ENCODE results near the gene DDA1. TPM values are rescaled to one million over a fixed set of nuclear protein-coding genes. Genes with fewer than 3 reads are reported as not detected.

DDA1 gene
- total RNA-seq, 2 donors from 2014 or later, result 9.6 to 18.6 TPM

DNA sequence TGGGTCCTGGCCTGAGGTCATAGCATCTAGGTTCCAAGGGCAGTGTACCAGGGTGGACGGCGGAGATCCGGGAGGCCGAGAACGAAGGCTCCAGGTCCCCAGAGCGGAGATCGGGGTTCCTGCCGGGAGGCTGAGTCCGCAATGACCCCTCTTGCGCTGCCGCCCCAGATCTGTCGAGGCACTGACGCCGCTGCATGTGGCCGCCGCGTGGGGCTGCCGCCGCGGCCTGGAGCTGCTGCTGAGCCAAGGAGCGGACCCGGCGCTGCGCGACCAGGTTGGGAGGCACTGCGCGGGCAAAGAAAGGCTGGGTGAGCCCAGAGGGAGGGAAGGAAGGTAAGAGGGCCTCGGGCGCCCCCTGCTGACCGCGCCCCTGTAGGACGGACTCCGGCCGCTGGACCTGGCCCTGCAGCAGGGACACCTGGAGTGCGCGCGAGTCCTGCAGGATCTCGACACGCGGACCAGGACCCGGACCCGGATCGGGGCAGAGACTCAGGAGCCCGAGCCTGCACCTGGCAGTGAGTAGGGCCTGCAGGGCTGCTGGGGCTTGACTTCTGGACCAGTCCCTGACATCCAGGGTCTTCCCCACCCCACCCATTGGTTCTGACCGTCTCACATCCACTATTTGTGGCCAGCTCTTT is 26.8 kb upstream of the DDA1 start:
- TF ChIP-seq CTCF (IDR thresholded peaks at IDR 0.05) (peak; percentile 91 to 95 (median 92)), POLR2AphosphoS5 (IDR thresholded peaks at IDR 0.05) (peak; percentile 67), POLR2A (IDR thresholded peaks at IDR 0.05) (no peak)
- intact Hi-C loops (cut with DNase I), result loop anchor here (5.0 kb wide), 2 partner anchors 75 to 215 kb away; no protein-coding TSS in a partner anchor
- H3K27me3 ChIP-seq (replicated peaks; ENCODE audit: insufficient read depth), result no peaks in the 10 kb centered on the region
- H3K9me3 ChIP-seq, result no peaks in the 10 kb centered on the region
- H3K27ac ChIP-seq, result no peak overlapping the region
- peak; percentile 79 for DNase-seq (ENCODE audit: low spot score)
- peaks cover 6% of the 10 kb centered on the region for H3K4me1 ChIP-seq (replicated peaks)
- WGBS, result 4% methylated on average over 36 of the region's 45 CpGs
- H3K4me3 ChIP-seq, result peak overlapping the region in 1 of 2 donors; percentile 12
- no peaks in the 10 kb centered on the region for H3K36me3 ChIP-seq

GRCh38 chr19:17283504-17283996 is 25.8 kb upstream of the DDA1 start:
- WGBS, result 92% methylated on average over 7 of the region's 7 CpGs
- no peaks in the 10 kb centered on the region for H3K36me3 ChIP-seq
- TF ChIP-seq POLR2A (IDR thresholded peaks at IDR 0.05), result no peak
- no peak for TF ChIP-seq CTCF (IDR thresholded peaks at IDR 0.05)
- TF ChIP-seq POLR2AphosphoS5 (IDR thresholded peaks at IDR 0.05), result no peak
- intact Hi-C loops (cut with DNase I), result loop anchor here (5.0 kb wide), 2 partner anchors 76 to 216 kb away; no protein-coding TSS in a partner anchor
- DNase-seq (ENCODE audit: low spot score), result no peak
- no peaks in the 10 kb centered on the region for H3K9me3 ChIP-seq
- H3K27me3 ChIP-seq (replicated peaks; ENCODE audit: insufficient read depth), result no peaks in the 10 kb centered on the region
- H3K4me1 ChIP-seq (replicated peaks), result peaks cover 6% of the 10 kb centered on the region
- H3K4me3 ChIP-seq, result no peak overlapping the region
- H3K27ac ChIP-seq, result no peak overlapping the region

GRCh38 chr19:17285415-17286135 is 23.8 kb upstream of the DDA1 start:
- H3K9me3 ChIP-seq, result no peaks in the 10 kb centered on the region
- TF ChIP-seq CTCF (IDR thresholded peaks at IDR 0.05) (no peak), POLR2A (IDR thresholded peaks at IDR 0.05) (no peak), POLR2AphosphoS5 (IDR thresholded peaks at IDR 0.05) (no peak)
- H3K4me1 ChIP-seq (replicated peaks), result peaks cover 6% of the 10 kb centered on the region
- no peak overlapping the region for H3K4me3 ChIP-seq
- H3K36me3 ChIP-seq, result no peaks in the 10 kb centered on the region
- no peaks in the 10 kb centered on the region for H3K27me3 ChIP-seq (replicated peaks; ENCODE audit: insufficient read depth)
- intact Hi-C loops (cut with DNase I), result no loop called here
- H3K27ac ChIP-seq, result no peak overlapping the region
- WGBS, result 89% methylated on average over 18 of the region's 18 CpGs
- DNase-seq (ENCODE audit: low spot score), result no peak

- WGBS, result 95% methylated on average over 11 of the region's 11 CpGs
- intact Hi-C loops (cut with DNase I), result no loop called here
- Histone ChIP-seq H3K4me3 (no peak overlapping the region), H3K27me3 (replicated peaks; ENCODE audit: insufficient read depth) (no peaks in the 10 kb centered on the region), H3K36me3 (no peaks in the 10 kb centered on the region), H3K27ac (no peak overlapping the region), H3K9me3 (no peaks in the 10 kb centered on the region), H3K4me1 (replicated peaks) (peaks cover 6% of the 10 kb centered on the region)
- no peak for DNase-seq (ENCODE audit: low spot score)
- TF ChIP-seq CTCF (IDR thresholded peaks at IDR 0.05) (no peak), POLR2AphosphoS5 (IDR thresholded peaks at IDR 0.05) (no peak), POLR2A (IDR thresholded peaks at IDR 0.05) (no peak)
These were observed 23.1 kb upstream of the DDA1 start for GRCh38 chr19:17286263-17286662.
